Ovary (tissue), 3 donors: ENCODE measurements around the gene LSP1.

Experiments used
- EP300 ChIP-seq: sonication (generic); formaldehyde crosslinking; IDR thresholded peaks from one replicate; pipeline ENCODE4 v1.6.1; 2017; ENCODE audit warnings: antibody characterized with exemption
- POLR2A ChIP-seq: fragments of 450-650 bp; IDR thresholded peaks from one replicate; pipeline ENCODE4 v1.6.1; 2017; ENCODE audit warnings: antibody characterized with exemption, mild to moderate bottlenecking, moderate library complexity
- TF ChIP-seq, protein P1 (sequence below), 3 donors: fragments of 450-650 bp in 2 of 3; fragments of 200-600 bp in 1 of 3; IDR thresholded peaks; one replicate each; pipeline versions ENCODE4 v1.5.1 to v1.8.0; 2016 to 2022; ENCODE audit warnings: antibody characterized with exemption in 3 of 3, mild to moderate bottlenecking in 1 of 3
- donor health status: DM: no; HTN: no; CAD: no.

DNA sequence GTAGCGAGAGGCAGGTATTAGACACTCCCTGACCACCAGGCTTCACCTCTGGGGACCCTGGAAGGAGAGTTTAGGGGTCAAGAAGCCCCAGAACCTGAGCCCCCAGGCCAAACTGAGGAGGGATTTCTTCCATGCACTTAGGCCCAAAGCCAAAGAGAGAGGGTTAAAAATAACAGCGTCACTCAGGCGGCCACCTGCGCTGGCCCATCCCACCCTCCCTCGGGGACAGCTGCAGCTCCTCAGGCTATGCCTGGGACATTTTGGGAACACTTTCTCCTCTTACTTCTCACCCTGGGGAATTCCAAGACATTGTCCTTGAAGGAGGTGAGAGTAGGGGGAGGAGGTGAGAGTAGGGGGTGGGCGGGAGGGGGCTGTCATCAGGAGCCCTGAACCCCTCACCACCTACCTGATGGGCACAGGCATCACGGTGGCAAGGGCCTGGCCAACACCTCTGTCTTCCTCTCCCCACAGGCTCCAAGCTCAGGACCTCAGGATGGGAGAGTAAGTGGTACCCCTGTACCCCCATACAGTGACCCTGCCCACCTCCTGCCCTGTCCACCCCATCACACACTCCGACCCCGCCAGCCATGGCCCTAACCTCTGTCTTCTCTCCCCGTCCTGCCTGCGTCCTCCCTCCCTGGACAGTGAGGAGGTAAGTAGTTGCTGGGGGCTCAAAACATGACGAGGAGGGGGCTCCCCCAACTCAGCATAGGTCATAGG lies 13.5 kb upstream of the LSP1 start:
- TF ChIP-seq, protein P1, sequence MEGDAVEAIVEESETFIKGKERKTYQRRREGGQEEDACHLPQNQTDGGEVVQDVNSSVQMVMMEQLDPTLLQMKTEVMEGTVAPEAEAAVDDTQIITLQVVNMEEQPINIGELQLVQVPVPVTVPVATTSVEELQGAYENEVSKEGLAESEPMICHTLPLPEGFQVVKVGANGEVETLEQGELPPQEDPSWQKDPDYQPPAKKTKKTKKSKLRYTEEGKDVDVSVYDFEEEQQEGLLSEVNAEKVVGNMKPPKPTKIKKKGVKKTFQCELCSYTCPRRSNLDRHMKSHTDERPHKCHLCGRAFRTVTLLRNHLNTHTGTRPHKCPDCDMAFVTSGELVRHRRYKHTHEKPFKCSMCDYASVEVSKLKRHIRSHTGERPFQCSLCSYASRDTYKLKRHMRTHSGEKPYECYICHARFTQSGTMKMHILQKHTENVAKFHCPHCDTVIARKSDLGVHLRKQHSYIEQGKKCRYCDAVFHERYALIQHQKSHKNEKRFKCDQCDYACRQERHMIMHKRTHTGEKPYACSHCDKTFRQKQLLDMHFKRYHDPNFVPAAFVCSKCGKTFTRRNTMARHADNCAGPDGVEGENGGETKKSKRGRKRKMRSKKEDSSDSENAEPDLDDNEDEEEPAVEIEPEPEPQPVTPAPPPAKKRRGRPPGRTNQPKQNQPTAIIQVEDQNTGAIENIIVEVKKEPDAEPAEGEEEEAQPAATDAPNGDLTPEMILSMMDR (IDR thresholded peaks at IDR 0.05): no peak
- no peak for TF ChIP-seq POLR2A
- no peak for TF ChIP-seq EP300
